ENCODE results near the gene VPS26A.

VPS26A gene

GRCh38 chr10:69215405-69216171, 91.6 kb downstream of the VPS26A start:
- H3K4me1 ChIP-seq (ENCODE audit: control insufficient read depth, insufficient read depth, low read length) = no peaks in the 10 kb centered on the region
- no peak overlapping the region for H3K9ac ChIP-seq (ENCODE audit: low read depth, low read length)
- H3K36me3 ChIP-seq (ENCODE audit: control insufficient read depth, insufficient read depth, low read length) = no peaks in the 10 kb centered on the region
- H3K9me3 ChIP-seq (ENCODE audit: control insufficient read depth, insufficient read depth, low read length) = no peaks in the 10 kb centered on the region
- H3K4me3 ChIP-seq (ENCODE audit: low read depth, low read length) = no peak overlapping the region
- no peaks in the 10 kb centered on the region for H3K27me3 ChIP-seq (ENCODE audit: control insufficient read depth, insufficient read depth, low read length)

GRCh38 chr10:69216577-69217118, 92.7 kb downstream of the VPS26A start:
- Histone ChIP-seq H3K4me1 (ENCODE audit: control insufficient read depth, insufficient read depth, low read length) (no peaks in the 10 kb centered on the region), H3K27me3 (ENCODE audit: control insufficient read depth, insufficient read depth, low read length) (no peaks in the 10 kb centered on the region), H3K4me3 (ENCODE audit: low read depth, low read length) (no peak overlapping the region), H3K36me3 (ENCODE audit: control insufficient read depth, insufficient read depth, low read length) (no peaks in the 10 kb centered on the region), H3K9me3 (ENCODE audit: control insufficient read depth, insufficient read depth, low read length) (no peaks in the 10 kb centered on the region), H3K9ac (ENCODE audit: low read depth, low read length) (no peak overlapping the region)

DNA sequence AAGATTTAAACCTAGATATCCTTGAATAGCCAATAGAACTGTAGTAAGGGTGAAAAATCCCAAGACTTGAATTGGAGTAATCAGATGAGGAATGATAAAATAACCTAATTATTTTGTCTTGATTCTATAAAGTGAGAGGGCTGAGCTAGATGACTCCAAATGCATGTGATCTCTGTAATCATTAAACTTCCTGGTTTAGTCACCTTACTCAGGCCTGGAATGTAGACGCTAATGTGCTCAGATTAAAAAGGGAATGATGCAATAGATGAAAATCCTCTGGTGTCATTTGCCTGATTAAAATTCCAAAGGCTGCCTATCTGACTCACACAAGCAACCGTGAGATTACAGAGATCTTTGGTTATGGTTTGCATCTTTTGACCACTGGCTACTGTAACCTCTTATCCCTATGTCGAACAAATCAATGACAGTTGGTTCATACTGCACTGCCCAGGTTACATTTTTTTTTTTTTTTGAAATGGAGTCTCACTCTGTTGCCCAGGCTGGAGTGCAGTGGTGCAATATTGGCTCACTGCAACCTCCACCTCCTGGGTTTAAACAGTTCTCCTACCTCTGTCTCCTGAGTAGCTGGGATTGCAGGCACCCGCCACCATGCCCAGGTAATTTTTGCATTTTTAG, 93.3 kb downstream of the VPS26A start:
- Histone ChIP-seq H3K27me3 (ENCODE audit: control insufficient read depth, insufficient read depth, low read length) (no peaks in the 10 kb centered on the region), H3K9ac (ENCODE audit: low read depth, low read length) (no peak overlapping the region), H3K9me3 (ENCODE audit: control insufficient read depth, insufficient read depth, low read length) (no peaks in the 10 kb centered on the region), H3K36me3 (ENCODE audit: control insufficient read depth, insufficient read depth, low read length) (no peaks in the 10 kb centered on the region), H3K4me3 (ENCODE audit: low read depth, low read length) (no peak overlapping the region), H3K4me1 (ENCODE audit: control insufficient read depth, insufficient read depth, low read length) (no peaks in the 10 kb centered on the region)

GRCh38 chr10:69218831-69219230, 94.9 kb downstream of the VPS26A start:
- Histone ChIP-seq H3K9ac (ENCODE audit: low read depth, low read length) (no peak overlapping the region), H3K9me3 (ENCODE audit: control insufficient read depth, insufficient read depth, low read length) (no peaks in the 10 kb centered on the region), H3K4me1 (ENCODE audit: control insufficient read depth, insufficient read depth, low read length) (peaks cover 4% of the 10 kb centered on the region), H3K36me3 (ENCODE audit: control insufficient read depth, insufficient read depth, low read length) (no peaks in the 10 kb centered on the region), H3K27me3 (ENCODE audit: control insufficient read depth, insufficient read depth, low read length) (no peaks in the 10 kb centered on the region), H3K4me3 (ENCODE audit: low read depth, low read length) (no peak overlapping the region)

- no peaks in the 10 kb centered on the region for H3K9me3 ChIP-seq (ENCODE audit: control insufficient read depth, insufficient read depth, low read length)
- peaks cover 4% of the 10 kb centered on the region for H3K4me1 ChIP-seq (ENCODE audit: control insufficient read depth, insufficient read depth, low read length)
- H3K27me3 ChIP-seq (ENCODE audit: control insufficient read depth, insufficient read depth, low read length) = no peaks in the 10 kb centered on the region
- no peak within 1 kb of the TSS for H3K9ac ChIP-seq (ENCODE audit: low read depth, low read length)
- H3K4me3 ChIP-seq (ENCODE audit: low read depth, low read length) = no peak within 1 kb of the TSS
- H3K36me3 ChIP-seq (ENCODE audit: control insufficient read depth, insufficient read depth, low read length) = no peaks in the 10 kb centered on the region
These were observed 96.1 kb downstream of the VPS26A start, which contains the start of gene HKDC1 for GRCh38 chr10:69220041-69220451. TSS of gene HKDC1 (plus strand) at chr10:69220332. CDS start at chr10:69220436, 104 bp downstream.

DNA sequence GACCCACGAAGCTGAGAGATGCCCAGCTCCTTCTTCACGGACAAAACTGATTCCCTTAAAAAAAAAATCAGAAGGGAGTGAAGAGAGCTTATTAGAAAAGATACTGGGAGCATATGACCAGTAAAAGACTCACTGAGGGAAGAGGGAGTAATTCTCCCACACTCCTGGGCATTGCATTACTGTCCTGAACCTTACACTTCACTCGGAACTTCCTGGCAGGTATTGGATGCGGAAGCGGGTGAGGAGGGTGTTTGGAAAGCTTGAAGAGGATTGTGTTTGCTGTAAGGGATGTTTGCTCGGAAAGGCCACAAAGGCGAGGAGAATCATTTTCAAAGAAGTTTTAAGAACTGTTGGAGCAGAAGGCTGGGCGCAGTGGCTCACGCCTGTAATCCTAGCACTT, 96.5 kb downstream of the VPS26A start:
- H3K9me3 ChIP-seq (ENCODE audit: control insufficient read depth, insufficient read depth, low read length) = no peaks in the 10 kb centered on the region
- peaks cover 4% of the 10 kb centered on the region for H3K4me1 ChIP-seq (ENCODE audit: control insufficient read depth, insufficient read depth, low read length)
- no peaks in the 10 kb centered on the region for H3K27me3 ChIP-seq (ENCODE audit: control insufficient read depth, insufficient read depth, low read length)
- H3K4me3 ChIP-seq (ENCODE audit: low read depth, low read length) = no peak overlapping the region
- H3K9ac ChIP-seq (ENCODE audit: low read depth, low read length) = no peak overlapping the region
- H3K36me3 ChIP-seq (ENCODE audit: control insufficient read depth, insufficient read depth, low read length) = no peaks in the 10 kb centered on the region
